HL-60/S4 treated with retinoic acid at 250 ng/mL for 4 days and 3 days (cell line): ENCODE results near the gene SNX27.
"Not testable (repeated sequence)": the region's sequence is repeated elsewhere in the genome, so short reads cannot be mapped to it uniquely, and the experiment has no call there.

ENCODE experiments used
- in situ Hi-C: fragments of 300-500 bp; cut with MboI; formaldehyde crosslinking; loops from 2 replicates; pipeline ENCODE4 v1.7.0; 2022; ENCODE audit warnings: low sequenced_read_pairs

Gene SNX27

DNA sequence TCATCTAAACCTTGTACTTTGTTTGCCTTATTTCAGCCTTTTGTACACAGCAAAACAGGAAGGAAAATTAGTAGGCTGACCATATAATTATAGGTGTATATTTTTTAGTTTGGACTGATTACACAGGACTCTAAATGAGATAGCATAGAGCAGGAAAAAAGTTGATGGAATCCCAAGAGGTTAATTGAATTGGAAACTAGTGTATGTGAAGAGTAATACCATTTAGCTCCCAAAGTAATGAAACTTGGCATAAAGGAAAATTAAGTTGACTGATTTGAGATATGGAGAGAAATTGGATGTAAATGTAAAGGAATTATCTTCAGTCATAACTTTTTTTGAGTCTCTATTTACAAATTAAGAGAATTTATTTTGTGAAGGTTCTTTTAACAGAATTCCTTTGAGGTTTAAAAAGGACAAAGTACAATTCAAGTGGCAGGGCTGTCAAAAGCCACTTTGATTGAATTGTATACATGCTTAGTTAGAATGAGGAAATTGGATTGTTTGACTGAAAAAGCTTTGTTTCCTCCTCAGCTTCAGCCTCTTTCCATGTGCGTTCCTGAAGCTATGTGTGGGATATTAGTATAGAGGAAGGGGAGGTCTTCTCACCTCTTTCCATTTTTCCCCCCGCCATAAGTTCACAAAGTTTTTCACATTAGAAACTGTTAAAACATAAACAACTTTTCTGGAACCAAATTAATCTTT lies 26.4 kb downstream of the SNX27 start:
- in situ Hi-C loops = no loop called here

- in situ Hi-C loops = no loop called here
Measured at GRCh38 chr1:151638812-151639211, 27.0 kb downstream of the SNX27 start.

GRCh38 chr1:151639466-151639865 lies 27.6 kb downstream of the SNX27 start:
- in situ Hi-C loops = no loop called here

- in situ Hi-C loops = no loop called here
Measured at GRCh38 chr1:151641229-151641628, 29.4 kb downstream of the SNX27 start.

DNA sequence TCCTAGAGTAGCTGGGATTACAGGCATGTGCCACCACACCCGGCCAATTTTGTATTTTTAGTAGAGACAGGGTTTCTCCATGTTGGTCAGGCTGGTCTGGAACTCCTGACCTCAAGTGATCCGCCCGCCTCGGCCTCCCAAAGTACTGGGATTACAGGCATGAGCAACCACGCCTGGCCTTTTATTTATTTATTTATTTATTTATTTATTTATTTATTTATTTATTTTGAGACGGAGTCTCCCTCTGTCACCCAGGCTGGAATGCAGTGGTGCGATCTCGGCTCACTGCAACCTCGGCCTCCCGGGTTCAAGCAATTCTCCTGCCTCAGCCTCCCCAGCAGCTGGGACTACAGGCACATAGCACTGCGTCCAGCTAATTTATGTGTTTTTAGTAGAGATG lies 31.2 kb downstream of the SNX27 start:
- in situ Hi-C loops = not testable (repeated sequence)

DNA sequence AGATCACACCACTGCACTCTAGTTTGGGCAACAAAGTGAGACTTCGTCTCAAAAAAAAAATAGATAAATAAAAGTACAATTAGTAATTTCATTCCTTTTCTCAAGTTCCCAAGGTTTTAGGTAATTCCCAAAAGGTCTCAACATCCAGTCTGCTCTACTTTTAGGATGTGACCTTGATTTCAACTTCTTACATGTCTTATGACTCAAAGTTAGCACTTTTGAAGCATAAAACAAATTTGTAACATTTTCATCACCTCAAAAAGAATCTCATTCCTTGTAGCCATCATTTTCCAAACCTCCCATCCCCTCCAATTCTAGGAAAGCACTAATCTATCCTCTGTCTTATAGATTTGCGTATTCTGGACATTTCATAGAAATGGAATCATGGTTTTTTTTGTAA lies 32.2 kb downstream of the SNX27 start:
- in situ Hi-C loops = no loop called here

DNA sequence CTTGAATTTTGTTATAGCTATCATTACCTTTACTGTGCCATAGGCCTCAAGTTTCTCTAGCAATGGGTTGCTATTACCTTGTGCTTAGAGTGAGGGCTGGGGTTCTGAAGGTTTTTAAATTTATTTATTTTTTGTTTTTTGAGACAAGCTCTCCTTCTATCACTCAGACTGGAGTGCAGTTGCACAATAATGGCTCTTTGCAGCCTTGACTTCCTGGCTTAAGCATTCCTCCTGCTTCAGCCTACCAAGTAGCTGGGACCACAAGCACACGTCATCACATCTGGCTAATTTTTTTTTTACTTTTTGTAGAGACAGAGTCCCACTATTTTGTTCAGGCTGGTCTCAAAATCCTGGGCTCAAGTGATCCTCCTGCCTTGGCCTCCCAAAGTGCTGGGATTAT lies 41.5 kb downstream of the SNX27 start:
- in situ Hi-C loops = no loop called here

- in situ Hi-C loops = no loop called here
Measured at GRCh38 chr1:151655371-151655770, 43.5 kb downstream of the SNX27 start.

- in situ Hi-C loops = no loop called here
Measured at GRCh38 chr1:151661751-151662150, 49.9 kb downstream of the SNX27 start.

DNA sequence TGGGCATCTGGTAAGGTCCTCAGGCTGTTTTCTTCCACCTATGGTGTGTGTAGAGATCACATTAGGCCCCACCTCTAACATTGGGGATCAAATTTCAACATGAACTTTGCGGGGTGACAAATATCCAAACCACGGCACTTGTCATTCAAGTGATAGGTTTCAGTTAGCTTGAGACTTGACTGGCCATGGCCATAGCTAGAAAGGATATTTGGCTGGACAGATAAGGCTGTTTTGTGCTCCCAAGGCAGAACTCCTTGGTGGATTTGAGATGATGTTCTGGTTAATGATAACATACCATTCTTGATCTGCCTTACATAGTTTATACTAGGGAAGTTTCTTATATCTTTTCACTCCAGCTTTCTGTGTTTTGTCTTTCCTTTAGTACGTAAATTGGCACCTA lies 56.2 kb downstream of the SNX27 start:
- in situ Hi-C loops = no loop called here

DNA sequence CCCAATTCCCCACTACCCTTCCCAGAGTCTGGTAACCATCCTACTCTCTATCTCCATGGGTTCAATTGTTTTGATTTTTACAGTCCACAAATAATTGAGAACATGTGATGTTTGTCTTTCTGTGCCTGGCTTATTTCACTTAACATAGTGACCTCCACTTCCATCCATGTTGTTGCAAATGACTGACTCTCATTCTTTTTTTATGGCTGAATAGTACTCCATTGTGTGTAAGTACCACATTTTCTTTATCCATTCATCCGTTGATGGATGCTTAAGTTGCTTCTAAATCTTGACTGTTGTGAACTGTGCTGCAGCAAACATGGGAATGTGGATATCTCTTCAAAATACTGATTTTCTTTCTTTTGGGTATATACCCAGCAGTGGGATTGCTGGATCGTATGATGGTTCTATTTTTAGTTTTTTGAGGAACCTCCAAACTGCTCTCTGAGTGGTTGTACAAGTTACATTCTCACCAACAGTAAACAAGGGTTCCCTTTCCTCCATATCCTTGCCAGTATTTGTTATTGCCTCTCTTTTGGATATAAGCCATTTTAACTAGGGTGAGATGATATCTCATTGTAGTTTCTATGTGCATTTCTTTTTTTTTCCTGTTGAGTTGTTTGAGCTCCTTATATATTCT lies 58.3 kb downstream of the SNX27 start:
- in situ Hi-C loops = not testable (repeated sequence)

DNA sequence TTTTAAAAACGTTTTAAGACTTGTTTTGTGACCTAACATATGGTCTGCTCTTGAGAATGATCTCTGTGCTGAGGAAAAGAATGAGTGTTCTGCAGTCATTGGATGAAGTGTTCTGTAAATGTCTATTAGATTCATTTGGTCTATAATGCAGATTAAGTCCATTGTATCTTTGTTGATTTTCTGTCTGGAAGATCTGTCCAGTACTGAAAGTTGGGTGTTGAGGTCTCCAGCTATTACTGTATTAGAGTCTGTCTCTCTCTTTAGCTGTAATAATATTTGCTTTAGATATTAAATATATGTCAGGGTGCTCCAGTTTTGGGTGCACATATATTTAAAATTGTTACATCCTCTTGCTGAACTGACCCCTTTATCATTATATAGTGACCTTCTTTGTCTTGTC lies 61.6 kb downstream of the SNX27 start:
- in situ Hi-C loops = no loop called here

GRCh38 chr1:151680391-151680790 lies 68.5 kb downstream of the SNX27 start:
- in situ Hi-C loops = no loop called here

GRCh38 chr1:151680826-151681225 lies 69.0 kb downstream of the SNX27 start:
- in situ Hi-C loops = no loop called here

GRCh38 chr1:151681923-151682322 lies 70.1 kb downstream of the SNX27 start:
- in situ Hi-C loops = no loop called here

DNA sequence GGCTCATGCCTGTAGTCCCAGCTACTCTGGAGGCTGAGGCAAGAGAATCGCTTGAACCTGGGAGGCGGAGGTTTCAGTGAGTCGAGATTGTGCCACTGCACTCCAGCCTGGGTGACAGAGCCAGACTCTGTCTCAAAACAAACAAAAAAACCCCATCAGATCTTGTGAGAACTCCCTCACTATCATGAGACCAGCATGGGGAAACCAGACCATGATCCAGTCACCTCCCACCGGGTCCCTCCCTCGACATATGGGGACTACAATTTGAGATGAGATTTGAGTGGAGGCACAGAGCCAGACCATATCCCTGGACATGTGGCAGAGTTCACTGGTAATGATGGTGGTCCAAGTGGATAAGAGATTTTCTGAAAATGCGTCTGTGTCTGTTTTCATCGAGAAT lies 71.1 kb downstream of the SNX27 start:
- in situ Hi-C loops = not testable (repeated sequence)

DNA sequence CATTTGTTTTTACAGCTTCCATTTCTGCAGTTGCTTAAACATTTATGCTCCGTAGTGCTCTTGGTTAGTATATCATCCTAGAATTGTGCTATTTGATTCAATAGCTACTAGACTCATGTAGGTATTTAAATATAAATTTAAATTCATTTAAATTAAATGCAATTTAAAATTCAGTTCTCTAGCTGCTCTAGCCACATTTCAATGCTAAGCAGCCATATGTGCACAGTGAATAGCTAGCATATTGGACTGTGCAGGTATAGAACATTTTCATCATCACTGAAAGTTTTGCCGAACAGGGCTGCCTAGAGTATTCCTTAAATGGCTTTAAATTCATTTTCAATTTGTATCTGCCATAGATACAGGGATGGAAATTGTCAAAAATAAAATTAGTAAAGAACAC lies 72.3 kb downstream of the SNX27 start:
- in situ Hi-C loops = no loop called here

- in situ Hi-C loops = no loop called here
Measured at GRCh38 chr1:151686561-151686960, 74.7 kb downstream of the SNX27 start.

DNA sequence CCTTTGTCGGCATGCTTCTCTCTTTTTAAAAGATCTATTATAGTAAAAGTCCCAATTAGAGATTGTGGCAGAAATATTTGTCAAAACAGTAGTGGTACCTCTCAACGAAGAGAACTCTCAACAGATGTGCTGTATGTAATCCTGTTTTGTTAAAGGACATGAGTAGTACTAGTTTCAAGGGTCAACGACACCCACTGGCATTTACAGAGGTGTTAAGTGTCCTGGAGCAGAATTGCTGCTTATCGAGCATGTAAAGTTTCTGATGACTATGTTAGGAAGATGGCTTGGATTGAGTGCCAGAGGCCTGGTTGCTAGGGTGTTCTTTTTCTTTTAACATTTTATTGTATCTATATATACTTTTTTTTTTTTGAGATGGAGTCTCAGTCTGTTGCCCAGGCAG lies 77.6 kb downstream of the SNX27 start:
- in situ Hi-C loops = no loop called here

DNA sequence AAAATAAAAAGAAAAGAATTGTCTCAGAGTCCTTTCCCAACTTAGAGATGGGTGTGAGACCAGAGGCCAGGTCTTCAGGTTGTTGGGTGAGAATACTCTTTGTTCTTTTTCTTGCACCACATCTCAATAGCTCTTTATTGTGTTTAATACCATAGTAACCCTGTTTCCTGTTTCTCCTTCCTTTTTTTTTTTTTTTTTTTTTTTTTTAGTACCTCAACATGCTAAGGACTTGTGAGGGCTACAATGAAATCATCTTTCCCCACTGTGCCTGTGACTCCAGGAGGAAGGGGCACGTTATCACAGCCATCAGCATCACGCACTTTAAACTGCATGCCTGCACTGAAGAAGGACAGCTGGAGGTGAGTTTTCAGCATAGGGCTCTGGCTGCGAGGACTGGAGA lies 80.4 kb downstream of the SNX27 start:
- in situ Hi-C loops = no loop called here

DNA sequence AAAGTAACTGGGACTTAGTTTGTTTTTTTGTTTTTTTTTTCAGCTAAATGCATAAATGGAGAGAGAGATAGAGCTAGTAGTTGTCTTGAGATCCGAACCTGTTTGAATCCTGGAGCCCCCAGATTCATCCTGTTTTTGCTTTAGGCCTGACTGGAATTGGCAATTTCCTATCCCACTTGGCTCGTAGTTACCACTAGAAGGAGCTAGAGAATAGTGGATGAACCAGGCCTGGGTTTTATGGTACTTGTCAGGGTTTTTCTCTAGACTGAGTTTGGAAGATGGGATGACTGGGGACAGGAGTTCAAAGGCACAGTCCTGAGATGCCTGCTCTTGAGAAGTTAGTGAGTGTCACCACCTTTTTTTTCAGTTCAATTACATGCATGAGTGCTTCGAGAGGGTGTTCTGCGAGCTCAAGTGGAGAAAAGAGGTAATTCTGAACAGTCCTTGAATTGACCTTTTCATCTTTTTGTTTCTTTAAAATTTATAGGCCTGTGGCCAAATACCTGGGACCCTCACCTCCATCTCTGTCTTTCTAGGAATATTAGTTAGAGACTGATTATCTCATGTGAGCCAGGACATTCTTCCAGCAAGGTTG lies 81.3 kb downstream of the SNX27 start:
- in situ Hi-C loops = no loop called here

DNA sequence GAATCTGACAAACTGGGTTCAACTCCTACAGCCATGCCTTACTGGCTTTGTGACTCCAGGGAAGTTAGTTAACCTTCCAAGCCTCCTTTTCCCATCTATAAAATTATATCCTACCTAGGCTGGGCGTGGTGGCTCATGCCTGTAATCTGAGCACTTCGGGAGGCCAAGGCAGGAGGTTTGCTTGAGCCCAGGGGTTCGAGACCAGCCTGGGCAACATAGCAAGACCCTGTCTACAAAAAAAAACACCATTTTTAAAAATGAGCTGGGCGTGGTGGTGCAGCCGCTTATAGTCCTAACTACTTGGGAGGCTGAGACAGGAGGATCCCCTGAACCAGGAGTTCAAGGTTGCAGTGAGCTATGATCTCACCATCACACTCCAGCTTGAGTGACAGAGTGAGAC lies 89.7 kb downstream of the SNX27 start:
- in situ Hi-C loops = no loop called here
